PC-3 (cell line): ENCODE data around the gene POLDIP2. TPM values are rescaled to one million over a fixed set of nuclear protein-coding genes. Genes with fewer than 3 reads are reported as not detected.

Source experiments
- ATAC-seq: fragments of 200-7000 bp; cut with Tn5 transposase; 2 replicates; pipeline ENCODE4 v1.9.1; 2020; ENCODE audit warnings: mild to moderate bottlenecking, moderate library complexity
- BruUV-seq: library from RNA; stranded (reverse); fragments of 400-500 nt; replicated peaks from 2 replicates; lab custom pipeline; 2021; lab: Mats Ljungman, UMichigan
- CTCF ChIA-PET: fragments of 300-600 bp; sonication (Branson Sonifier 250); formaldehyde crosslinking; loops from one replicate; lab custom pipeline; 2022; ENCODE audit warnings: antibody characterized with exemption; lab: Charles Lee
- POLR2A ChIA-PET: fragments of 300-600 bp; sonication (Branson Sonifier 250); formaldehyde crosslinking; loops from one replicate; lab custom pipeline; 2022; ENCODE audit warnings: antibody characterized with exemption; ENCODE audit not compliant: unreplicated experiment; lab: Charles Lee
- DNase-seq: peaks from one replicate; pipeline ENCODE4 v3.0.0-alpha.2; 2015
- H2AFZ ChIP-seq: fragments of 300-600 bp; sonication (generic); 2 replicates; pipeline ENCODE4 v1.6.0; 2016; ENCODE audit warnings: antibody characterized with exemption, low read length
- H3F3A ChIP-seq: fragments of 300-600 bp; sonication (generic); one replicate; pipeline ENCODE4 v1.6.0; 2017; ENCODE audit warnings: antibody characterized with exemption, low read length, control low read depth, mild to moderate bottlenecking; ENCODE audit not compliant: unreplicated experiment
- H3K27ac ChIP-seq: fragments of 300-600 bp; sonication (generic); 2 replicates; pipeline ENCODE4 v1.5.1; 2016; ENCODE audit warnings: mild to moderate bottlenecking, low read length
- H3K27me3 ChIP-seq: fragments of 300-600 bp; sonication (generic); 2 replicates; pipeline ENCODE4 v1.6.1; 2016; ENCODE audit warnings: low read length, mixed read lengths
- H3K36me3 ChIP-seq: fragments of 300-600 bp; sonication (generic); 2 replicates; pipeline ENCODE4 v1.6.1; 2016; ENCODE audit warnings: low read depth, mixed run types, low read length, mixed read lengths
- H3K4me1 ChIP-seq: fragments of 300-600 bp; sonication (generic); 2 replicates; pipeline ENCODE4 v1.5.1; 2016; ENCODE audit warnings: low read length; ENCODE audit not compliant: insufficient read depth
- H3K4me2 ChIP-seq: fragments of 300-600 bp; sonication (generic); 2 replicates; pipeline ENCODE4 v1.6.0; 2016; ENCODE audit warnings: low read length
- H3K4me3 ChIP-seq: fragments of 300-600 bp; sonication (generic); 2 replicates; pipeline ENCODE4 v1.5.1; 2016; ENCODE audit warnings: mild to moderate bottlenecking, low read length, mixed read lengths
- H3K79me2 ChIP-seq: fragments of 300-600 bp; sonication (generic); 2 replicates; pipeline ENCODE4 v1.6.1; 2017; ENCODE audit warnings: low read length, mixed read lengths
- H3K9ac ChIP-seq: fragments of 300-600 bp; sonication (generic); 2 replicates; pipeline ENCODE4 v1.6.0; 2016; ENCODE audit warnings: mild to moderate bottlenecking, low read length
- H3K9me2 ChIP-seq: fragments of 300-600 bp; sonication (generic); replicated peaks from 2 replicates; pipeline ENCODE4 v1.6.1; 2016; ENCODE audit warnings: mixed run types, low read length, mixed read lengths
- H3K9me3 ChIP-seq: fragments of 300-600 bp; sonication (generic); 2 replicates; pipeline ENCODE4 v1.6.1; 2016; ENCODE audit warnings: low read length, mixed read lengths
- H4K20me1 ChIP-seq: fragments of 300-600 bp; sonication (generic); 2 replicates; pipeline ENCODE4 v1.6.1; 2016; ENCODE audit warnings: low read length, mixed read lengths
- EZH2 ChIP-seq: fragments of 300-600 bp; sonication (generic); IDR thresholded peaks from one replicate; pipeline ENCODE4 v1.6.1; 2017; ENCODE audit warnings: antibody characterized with exemption, mild to moderate bottlenecking, low read length; ENCODE audit not compliant: unreplicated experiment
- EZH2phosphoT487 ChIP-seq: fragments of 300-600 bp; sonication (generic); IDR thresholded peaks from 2 replicates; pipeline ENCODE4 v1.6.1; 2018; ENCODE audit warnings: mild to moderate bottlenecking, antibody characterized with exemption, low read length, borderline replicate concordance
- intact Hi-C: fragments of 100-400 bp; cut with micrococcal nuclease; formaldehyde crosslinking; loops from 2 replicates; pipeline ENCODE4 v1.9.0; 2023
- total RNA-seq: library from RNA; depleted of rRNA; stranded (reverse); fragments of >200 nt; gene quantifications from 2 replicates; pipeline ENCODE4 v1.2.3, GENCODE V29; 2014
- TF ChIP-seq, protein P1 (sequence below): fragments of 300-600 bp; sonication (generic); conservative IDR thresholded peaks from 2 replicates; pipeline ENCODE4 v1.5.1; 2017; ENCODE audit warnings: antibody characterized with exemption, low read depth, mild to moderate bottlenecking, low read length

Gene POLDIP2
- total RNA-seq, 1 experiment from 2014 or later: 137 TPM

DNA sequence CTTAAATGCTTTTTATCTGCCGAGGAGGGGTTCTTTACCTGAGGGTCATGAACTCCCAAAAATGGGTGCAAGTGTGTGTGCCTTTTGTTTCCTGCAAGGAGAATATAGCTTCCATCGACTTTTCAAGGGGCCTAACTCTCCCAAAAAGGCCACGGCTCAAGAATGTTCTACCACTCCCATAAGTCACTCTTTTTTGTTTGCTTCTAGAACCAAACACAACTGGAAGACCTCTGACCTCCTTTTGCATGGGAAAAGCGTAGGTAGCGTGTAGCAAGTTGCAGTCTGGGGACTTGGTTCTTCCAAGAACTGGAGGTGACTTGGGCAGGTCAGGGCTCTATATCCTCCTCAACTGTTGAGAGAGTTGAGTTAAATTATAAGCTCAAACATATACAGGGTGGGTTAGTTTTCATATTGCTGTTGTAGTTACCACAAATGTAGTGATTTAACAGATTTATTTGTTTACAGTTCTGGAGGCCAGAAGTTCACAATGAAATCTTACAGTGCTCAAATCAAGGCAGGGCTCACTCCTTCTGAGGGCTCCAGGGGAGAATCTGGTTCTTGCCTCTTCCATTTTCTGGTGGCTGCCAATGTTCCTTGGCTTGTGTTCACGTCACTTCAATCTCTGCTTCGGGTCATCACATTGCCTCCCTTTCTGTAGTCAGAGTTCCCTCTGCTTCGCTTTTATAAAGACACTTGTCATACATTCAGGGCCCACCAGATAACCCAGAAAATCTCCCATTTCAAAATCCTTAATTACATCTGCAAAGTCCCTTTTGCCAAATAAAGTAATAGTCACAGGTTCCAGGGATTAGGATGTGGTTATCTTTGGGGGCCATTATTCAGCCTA, 36.9 kb downstream of the POLDIP2 start:
- BruUV-seq: no TSS peak
- DNase-seq (no peak), ATAC-seq (no peak)
- Histone ChIP-seq H3K4me1 (peaks cover 58% of the 10 kb centered on the region), H3K27ac (no peak overlapping the region), H3K9me2 (no peaks in the 10 kb centered on the region), H3K27me3 (no peaks in the 10 kb centered on the region), H3K36me3 (no peaks in the 10 kb centered on the region), H3K4me2 (peak overlapping the region; percentile 86), H3F3A (no peaks in the 10 kb centered on the region), H3K9me3 (no peaks in the 10 kb centered on the region), H2AFZ (no peak overlapping the region), H3K9ac (peak overlapping the region; percentile 82; the same call in 1 of the 2 replicates), H3K79me2 (peaks cover 64% of the 10 kb centered on the region), H4K20me1 (no peaks in the 10 kb centered on the region), H3K4me3 (peak overlapping the region; percentile 73)
- CTCF ChIA-PET: no interaction called here
- intact Hi-C loops: no loop called here
- POLR2A ChIA-PET: no interaction called here
- TF ChIP-seq EZH2: no peak
- TF ChIP-seq, protein P1, sequence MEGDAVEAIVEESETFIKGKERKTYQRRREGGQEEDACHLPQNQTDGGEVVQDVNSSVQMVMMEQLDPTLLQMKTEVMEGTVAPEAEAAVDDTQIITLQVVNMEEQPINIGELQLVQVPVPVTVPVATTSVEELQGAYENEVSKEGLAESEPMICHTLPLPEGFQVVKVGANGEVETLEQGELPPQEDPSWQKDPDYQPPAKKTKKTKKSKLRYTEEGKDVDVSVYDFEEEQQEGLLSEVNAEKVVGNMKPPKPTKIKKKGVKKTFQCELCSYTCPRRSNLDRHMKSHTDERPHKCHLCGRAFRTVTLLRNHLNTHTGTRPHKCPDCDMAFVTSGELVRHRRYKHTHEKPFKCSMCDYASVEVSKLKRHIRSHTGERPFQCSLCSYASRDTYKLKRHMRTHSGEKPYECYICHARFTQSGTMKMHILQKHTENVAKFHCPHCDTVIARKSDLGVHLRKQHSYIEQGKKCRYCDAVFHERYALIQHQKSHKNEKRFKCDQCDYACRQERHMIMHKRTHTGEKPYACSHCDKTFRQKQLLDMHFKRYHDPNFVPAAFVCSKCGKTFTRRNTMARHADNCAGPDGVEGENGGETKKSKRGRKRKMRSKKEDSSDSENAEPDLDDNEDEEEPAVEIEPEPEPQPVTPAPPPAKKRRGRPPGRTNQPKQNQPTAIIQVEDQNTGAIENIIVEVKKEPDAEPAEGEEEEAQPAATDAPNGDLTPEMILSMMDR: no peak
- TF ChIP-seq EZH2phosphoT487: no peak

DNA sequence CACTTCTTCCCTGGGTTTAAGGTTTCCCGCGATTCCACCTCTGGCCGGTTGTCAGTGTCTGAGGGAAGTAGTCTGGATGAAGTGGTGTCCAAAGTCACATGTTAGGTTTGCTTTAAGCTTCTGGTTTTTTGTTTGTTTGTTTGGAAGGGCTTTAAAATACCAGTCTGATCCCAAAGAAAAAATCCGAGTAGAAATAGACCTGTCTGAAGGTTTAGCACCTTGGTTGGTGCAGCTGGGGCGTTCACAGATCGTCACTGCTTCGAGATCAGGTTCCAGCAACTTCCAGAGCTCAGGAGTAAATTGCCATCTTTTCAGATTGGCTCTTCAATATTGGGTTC, 37.8 kb downstream of the POLDIP2 start:
- no peak for ATAC-seq
- H4K20me1 ChIP-seq: no peaks in the 10 kb centered on the region
- no TSS peak for BruUV-seq

More for the DNA sequence above, 37.8 kb downstream of the POLDIP2 start:
- peak overlapping the region; percentile 86 for H3K4me2 ChIP-seq
- peaks cover 49% of the 10 kb centered on the region for H3K4me1 ChIP-seq
- peak; percentile 7 for DNase-seq
- ChIA-PET CTCF (interaction anchor here (0.5 kb wide), 1 partner anchor 10 kb away, joined by 4 read pairs; no protein-coding TSS in a partner anchor), POLR2A (interaction anchor here (0.6 kb wide), 2 partner anchors 42 to 426 kb away, joined by 3 read pairs; partner anchors contain the start of gene LYRM9)
- TF ChIP-seq, protein P1: no peak
- TF ChIP-seq EZH2 (no peak), EZH2phosphoT487 (no peak)
- 0 out of 2 replicates have a peak overlapping the region, but pooled peaks have one; percentile 5 for H3K27ac ChIP-seq
- H3K79me2 ChIP-seq: peaks cover 55% of the 10 kb centered on the region
- peak overlapping the region; percentile 82 for H3K9ac ChIP-seq
- H3K9me3 ChIP-seq: no peaks in the 10 kb centered on the region
- H2AFZ ChIP-seq: peak overlapping the region; percentile 92
- H3K4me3 ChIP-seq: peak overlapping the region; percentile 73
- H3K27me3 ChIP-seq: no peaks in the 10 kb centered on the region
- H3F3A ChIP-seq: no peaks in the 10 kb centered on the region
- no peaks in the 10 kb centered on the region for H3K36me3 ChIP-seq
- intact Hi-C loops: loop anchor here (10.0 kb wide), 1 partner anchor 65 kb away; no protein-coding TSS in a partner anchor
- H3K9me2 ChIP-seq: no peaks in the 10 kb centered on the region
